Measurements from ENCODE around the gene TEX14.

GRCh38 chr17:58565389-58566311 lies 126.2 kb downstream of the TEX14 start:
- no peak for TF ChIP-seq CTCF (IDR thresholded peaks at IDR 0.05 in 2 of 3, conservative IDR thresholded peaks at IDR 0.05 in 1 of 3; ENCODE audit: control insufficient read depth in 2 of 3, extremely low read depth in 1 of 3, insufficient read depth in 1 of 3, low read depth in 3 of 3, low read length in 3 of 3)
- no peak for TF ChIP-seq ZNF274 (IDR thresholded peaks at IDR 0.05; ENCODE audit: insufficient read depth, insufficient read length)
- TF ChIP-seq ESRRA (IDR thresholded peaks at IDR 0.05; ENCODE audit: low read length) = no peak
- TF ChIP-seq SMC3 (IDR thresholded peaks at IDR 0.05; ENCODE audit: borderline replicate concordance, low read length) = no peak
- no peak for TF ChIP-seq SRF (IDR thresholded peaks at IDR 0.05; ENCODE audit: low read depth in 2 of 2, low read length in 2 of 2)
- no peak for TF ChIP-seq CREM (IDR thresholded peaks at IDR 0.05; ENCODE audit: low read depth)
- no peak for TF ChIP-seq POLR2A (IDR thresholded peaks at IDR 0.05; ENCODE audit: low read depth, low read length)
- TF ChIP-seq ATF2 (IDR thresholded peaks at IDR 0.05; ENCODE audit: low read length) = no peak
- TF ChIP-seq ZNF687 (IDR thresholded peaks at IDR 0.05) = no peak

All from GM12878 (cell line).